Adrenal gland (tissue), 12 donors: ENCODE results near the gene MESP2. TPM values are rescaled to one million over a fixed set of nuclear protein-coding genes. Genes with fewer than 3 reads are reported as not detected.

Experiments used
- DNase-seq, 7 donors: peaks; one replicate each; pipeline ENCODE4 v3.0.0-alpha.2; 2019 to 2020
- H3K27ac ChIP-seq, 5 donors: fragments of 200-600 bp; sonication (generic) in 4 of 5; 1 replicate in 3 of 5; 2 replicates in 2 of 5; pipeline versions ENCODE4 v1.5.1 to v1.8.0; 2016 to 2020; ENCODE audit warnings: mild to moderate bottlenecking in 1 of 5
- H3K27me3 ChIP-seq: fragments of 200-600 bp; 2 replicates; pipeline ENCODE4 v1.8.0; 2021
- H3K36me3 ChIP-seq, 2 donors: fragments of 200-600 bp; replicated peaks in 1 of 2; 1 replicate in 1 of 2; 2 replicates in 1 of 2; pipeline versions ENCODE4 v1.5.1 to v1.8.0; 2018 to 2022
- H3K4me1 ChIP-seq, 2 donors: fragments of 200-600 bp; replicated peaks in 1 of 2; 1 replicate in 1 of 2; 2 replicates in 1 of 2; pipeline versions ENCODE4 v1.5.1 to v1.8.0; 2018 to 2021
- H3K4me3 ChIP-seq, 4 donors: fragments of 200-600 bp; sonication (generic) in 3 of 4; one replicate each; pipeline ENCODE4 v1.5.1; 2016 to 2018
- H3K9me3 ChIP-seq, 3 donors: fragments of 200-600 bp; sonication (generic) in 1 of 3; replicated peaks in 1 of 3; 1 replicate in 2 of 3; 2 replicates in 1 of 3; pipeline versions ENCODE4 v1.5.1 to v1.8.0; 2016 to 2021
- POLR2A ChIP-seq, 2 donors: fragments of 450-650 bp; IDR thresholded peaks; one replicate each; pipeline ENCODE4 v1.6.1; 2017; ENCODE audit warnings: antibody characterized with exemption in 2 of 2, mild to moderate bottlenecking in 2 of 2, moderate library complexity in 1 of 2
- WGBS, 4 donors: extraction: QIAGEN DNeasy Blood & Tissue Kit in 2 of 4; methylation state at CpG; one replicate each; pipeline versions ENCODE4 v1.1.5 to v1.1.7; 2013 to 2017; 5-methylcytosine and 5-hydroxymethylcytosine counted together
- intact Hi-C, 2 donors: fragments of 100-400 bp; cut with DNase I; formaldehyde crosslinking; loops; one replicate each; pipeline versions ENCODE4 v1.14.1 to v1.15.0; 2022 to 2023
- polyA plus RNA-seq, 3 donors: library from polyadenylated mRNA; stranded (reverse); fragments of 200-250 nt in 2 of 3; fragments of 350-450 nt in 1 of 3; fragmentation: Illumina TruSeq in 1 of 3; extraction: RNeasy Lipid Tissue Mini Kit (QIAGEN cat#74804) in 1 of 3; gene quantifications; one replicate each; pipeline ENCODE4 v1.2.3, GENCODE V29; 2013 to 2014
- total RNA-seq, 9 donors: library from RNA; depleted of rRNA in 4 of 9; stranded (reverse); fragments of >200 nt in 4 of 9; fragments of 120-200 nt in 1 of 9; fragmentation: NEBNext Ultra II Directional in 1 of 9; extraction: Animal tissue kit (Norgen Biotek cat#: 25700) in 1 of 9; gene quantifications; one replicate each; pipeline versions ENCODE4 v1.1.0 to v1.2.4, GENCODE V29; 2013 to 2023
- TF ChIP-seq, protein P1 (sequence below), 6 experiments: fragments of 450-650 bp in 4 of 6; fragments of 200-600 bp in 2 of 6; sonication (generic) in 1 of 6; IDR thresholded peaks; 1 replicate in 5 of 6; 2 replicates in 1 of 6; pipeline versions ENCODE4 v1.5.1 to v1.8.0; 2016 to 2021; ENCODE audit warnings: antibody characterized with exemption in 6 of 6, mild to moderate bottlenecking in 2 of 6, moderate library complexity in 1 of 6
- donor health status: healthy with polysubstance abuse.
- donor health status: Bipolar disorder and iron deficiency.
- donor health status: DM: yes; HTN: yes; CAD: no.
- donor health status: DM: no; HTN: no; CAD: no.
- donor health status: DM: no; HTN: no; CAD: no.
- donor health status: DM: yes; HTN: yes; CAD: no.

The MESP2 gene
- total and polyA plus RNA-seq, 12 donors = 0.34 to 1.7 (median 0.55) TPM; not detected in 3

DNA sequence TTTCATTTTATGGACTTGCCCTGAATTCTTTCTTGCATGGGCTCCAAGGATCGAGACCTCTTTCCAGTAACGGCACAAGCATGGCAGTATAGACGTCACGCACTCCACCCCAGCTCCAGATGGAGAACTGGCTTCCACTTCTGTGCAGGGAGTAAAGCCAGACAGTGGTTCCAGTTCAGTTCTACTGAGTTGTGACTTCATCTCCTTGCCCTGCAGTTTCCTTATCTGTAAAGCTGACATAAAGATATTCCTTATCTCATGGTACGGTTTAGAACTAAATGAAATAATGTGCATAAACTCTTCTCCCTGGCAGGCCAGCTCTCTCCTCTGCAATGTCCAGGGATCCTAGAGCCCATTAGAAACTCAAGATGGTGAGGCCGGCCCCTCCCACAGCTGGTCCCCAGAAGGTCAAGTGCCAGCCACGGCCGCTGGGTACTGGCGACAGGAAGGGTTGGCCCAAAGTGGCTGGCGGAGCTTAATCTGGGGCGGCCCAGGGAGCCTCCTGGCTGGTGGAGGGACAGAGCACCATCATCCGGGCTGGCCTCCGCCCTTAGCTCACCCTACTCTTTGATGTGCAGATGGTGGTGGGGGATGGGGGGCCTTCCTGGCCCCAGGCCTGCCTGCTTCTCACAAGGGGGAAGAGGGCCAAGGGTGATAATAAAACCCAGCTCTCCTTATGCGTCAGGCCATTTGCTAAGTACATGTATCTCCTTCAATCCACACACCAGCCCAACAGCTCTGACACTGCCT is 7.2 kb downstream of the MESP2 start:
- intact Hi-C loops = no loop called here
- Histone ChIP-seq H3K9me3 (no peaks in the 10 kb centered on the region), H3K4me1 (peaks cover 0 to 14% of the 10 kb centered on the region in 2 donors), H3K27ac (peak overlapping the region in 1 of 5 donors; percentile 57), H3K27me3 (no peaks in the 10 kb centered on the region), H3K36me3 (no peaks in the 10 kb centered on the region), H3K4me3 (no peak overlapping the region)
- DNase-seq = no peak
- WGBS, 4 donors = 63 to 85% (median 81%) methylated on average over 7 to 14 of the region's 14 CpGs
- no peak for TF ChIP-seq POLR2A (IDR thresholded peaks at IDR 0.05)
- TF ChIP-seq, protein P1, sequence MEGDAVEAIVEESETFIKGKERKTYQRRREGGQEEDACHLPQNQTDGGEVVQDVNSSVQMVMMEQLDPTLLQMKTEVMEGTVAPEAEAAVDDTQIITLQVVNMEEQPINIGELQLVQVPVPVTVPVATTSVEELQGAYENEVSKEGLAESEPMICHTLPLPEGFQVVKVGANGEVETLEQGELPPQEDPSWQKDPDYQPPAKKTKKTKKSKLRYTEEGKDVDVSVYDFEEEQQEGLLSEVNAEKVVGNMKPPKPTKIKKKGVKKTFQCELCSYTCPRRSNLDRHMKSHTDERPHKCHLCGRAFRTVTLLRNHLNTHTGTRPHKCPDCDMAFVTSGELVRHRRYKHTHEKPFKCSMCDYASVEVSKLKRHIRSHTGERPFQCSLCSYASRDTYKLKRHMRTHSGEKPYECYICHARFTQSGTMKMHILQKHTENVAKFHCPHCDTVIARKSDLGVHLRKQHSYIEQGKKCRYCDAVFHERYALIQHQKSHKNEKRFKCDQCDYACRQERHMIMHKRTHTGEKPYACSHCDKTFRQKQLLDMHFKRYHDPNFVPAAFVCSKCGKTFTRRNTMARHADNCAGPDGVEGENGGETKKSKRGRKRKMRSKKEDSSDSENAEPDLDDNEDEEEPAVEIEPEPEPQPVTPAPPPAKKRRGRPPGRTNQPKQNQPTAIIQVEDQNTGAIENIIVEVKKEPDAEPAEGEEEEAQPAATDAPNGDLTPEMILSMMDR (IDR thresholded peaks at IDR 0.05) = no peak

- no peak for TF ChIP-seq POLR2A (IDR thresholded peaks at IDR 0.05)
- TF ChIP-seq, protein P1 (IDR thresholded peaks at IDR 0.05) = no peak
- DNase-seq = no peak
- H3K27ac ChIP-seq = peak overlapping the region in 1 of 5 donors; percentile 57
- no peaks in the 10 kb centered on the region for H3K27me3 ChIP-seq
- WGBS, 4 donors = 91 to 97% (median 92%) methylated on average over 7 to 15 of the region's 15 CpGs
- H3K4me1 ChIP-seq = peaks cover 0 to 14% of the 10 kb centered on the region in 2 donors
- intact Hi-C loops = no loop called here
- no peaks in the 10 kb centered on the region for H3K9me3 ChIP-seq
- no peaks in the 10 kb centered on the region for H3K36me3 ChIP-seq
- no peak overlapping the region for H3K4me3 ChIP-seq
Observed at GRCh38 chr15:89783861-89784685, 7.9 kb downstream of the MESP2 start.

GRCh38 chr15:89784686-89784960 is 8.5 kb downstream of the MESP2 start:
- 88 to 100% (median 96%) methylated on average over 3 to 7 of the region's 7 CpGs for WGBS, 4 donors
- H3K9me3 ChIP-seq = no peaks in the 10 kb centered on the region
- no peaks in the 10 kb centered on the region for H3K27me3 ChIP-seq
- no peaks in the 10 kb centered on the region for H3K36me3 ChIP-seq
- no peak for DNase-seq
- H3K4me3 ChIP-seq = no peak overlapping the region
- intact Hi-C loops = no loop called here
- H3K4me1 ChIP-seq = peaks cover 0 to 14% of the 10 kb centered on the region in 2 donors
- H3K27ac ChIP-seq = no peak overlapping the region
- TF ChIP-seq, protein P1 (IDR thresholded peaks at IDR 0.05) = no peak
- no peak for TF ChIP-seq POLR2A (IDR thresholded peaks at IDR 0.05)

- Histone ChIP-seq H3K27me3 (no peaks in the 10 kb centered on the region), H3K9me3 (no peaks in the 10 kb centered on the region), H3K4me1 (peaks cover 0 to 14% of the 10 kb centered on the region in 2 donors), H3K27ac (no peak overlapping the region), H3K36me3 (no peaks in the 10 kb centered on the region), H3K4me3 (no peak overlapping the region)
- TF ChIP-seq, protein P1 (IDR thresholded peaks at IDR 0.05) = no peak
- no peak for TF ChIP-seq POLR2A (IDR thresholded peaks at IDR 0.05)
- no peak for DNase-seq
- 79 to 93% (median 84%) methylated on average over 8 to 13 of the region's 13 CpGs for WGBS, 4 donors
- intact Hi-C loops = no loop called here
Observed at GRCh38 chr15:89785064-89785773, 9.1 kb downstream of the MESP2 start.
